ENCODE data around the gene SEC61A2. TPM values are rescaled to one million over a fixed set of nuclear protein-coding genes. Genes with fewer than 3 reads are reported as not detected.

Gene SEC61A2
- total RNA-seq, 1 donor from 2014 or later = 13.9 TPM

DNA sequence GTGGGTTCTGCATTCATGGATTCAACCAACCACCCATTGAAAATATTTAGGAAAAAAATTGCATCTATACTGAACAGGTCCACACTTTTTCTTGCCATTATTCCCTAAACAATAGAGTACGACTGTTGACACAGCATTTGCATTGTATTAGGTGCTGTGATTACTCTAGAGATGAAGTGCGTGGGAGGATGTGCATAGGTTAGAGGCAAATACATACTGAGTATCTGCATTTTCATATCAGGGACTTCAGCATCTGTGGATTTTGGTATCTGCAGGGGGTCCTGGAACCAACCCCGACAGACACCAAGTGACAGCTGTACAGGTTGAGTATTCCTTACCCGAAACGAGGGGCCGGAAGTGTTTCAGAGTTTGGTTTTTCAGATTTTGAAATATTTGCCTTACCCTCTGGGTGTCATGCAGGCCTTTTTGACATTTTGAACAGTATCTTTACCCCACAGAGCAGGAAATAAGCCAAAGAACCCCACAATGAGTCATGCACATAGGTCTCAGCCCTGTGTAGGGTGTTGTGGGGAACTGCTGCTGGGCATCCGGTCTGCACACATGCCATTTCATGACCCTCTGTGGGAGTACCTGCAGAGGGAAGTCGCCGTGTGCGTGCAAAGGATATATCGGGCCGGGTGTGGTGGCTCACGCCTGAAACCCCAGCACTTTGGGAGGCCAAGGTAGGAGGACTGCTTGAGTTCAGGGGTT, 51.7 kb downstream of the SEC61A2 start:
- TF ChIP-seq, protein P1, sequence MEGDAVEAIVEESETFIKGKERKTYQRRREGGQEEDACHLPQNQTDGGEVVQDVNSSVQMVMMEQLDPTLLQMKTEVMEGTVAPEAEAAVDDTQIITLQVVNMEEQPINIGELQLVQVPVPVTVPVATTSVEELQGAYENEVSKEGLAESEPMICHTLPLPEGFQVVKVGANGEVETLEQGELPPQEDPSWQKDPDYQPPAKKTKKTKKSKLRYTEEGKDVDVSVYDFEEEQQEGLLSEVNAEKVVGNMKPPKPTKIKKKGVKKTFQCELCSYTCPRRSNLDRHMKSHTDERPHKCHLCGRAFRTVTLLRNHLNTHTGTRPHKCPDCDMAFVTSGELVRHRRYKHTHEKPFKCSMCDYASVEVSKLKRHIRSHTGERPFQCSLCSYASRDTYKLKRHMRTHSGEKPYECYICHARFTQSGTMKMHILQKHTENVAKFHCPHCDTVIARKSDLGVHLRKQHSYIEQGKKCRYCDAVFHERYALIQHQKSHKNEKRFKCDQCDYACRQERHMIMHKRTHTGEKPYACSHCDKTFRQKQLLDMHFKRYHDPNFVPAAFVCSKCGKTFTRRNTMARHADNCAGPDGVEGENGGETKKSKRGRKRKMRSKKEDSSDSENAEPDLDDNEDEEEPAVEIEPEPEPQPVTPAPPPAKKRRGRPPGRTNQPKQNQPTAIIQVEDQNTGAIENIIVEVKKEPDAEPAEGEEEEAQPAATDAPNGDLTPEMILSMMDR (IDR thresholded peaks at IDR 0.05) = no peak
- Mint-ChIP-seq H3K9me3 (ENCODE audit: unreplicated experiment) (no peaks in the 10 kb centered on the region), H3K27me3 (ENCODE audit: unreplicated experiment) (no peaks in the 10 kb centered on the region), H3K27ac (ENCODE audit: unreplicated experiment) (no peak overlapping the region), H3K4me3 (ENCODE audit: unreplicated experiment) (no peak overlapping the region), H3K4me1 (ENCODE audit: unreplicated experiment) (no peaks in the 10 kb centered on the region), H3K36me3 (ENCODE audit: unreplicated experiment) (peaks cover 31% of the 10 kb centered on the region)
- DNase-seq (ENCODE audit: extremely low spot score, unreplicated experiment) = no peak

DNA sequence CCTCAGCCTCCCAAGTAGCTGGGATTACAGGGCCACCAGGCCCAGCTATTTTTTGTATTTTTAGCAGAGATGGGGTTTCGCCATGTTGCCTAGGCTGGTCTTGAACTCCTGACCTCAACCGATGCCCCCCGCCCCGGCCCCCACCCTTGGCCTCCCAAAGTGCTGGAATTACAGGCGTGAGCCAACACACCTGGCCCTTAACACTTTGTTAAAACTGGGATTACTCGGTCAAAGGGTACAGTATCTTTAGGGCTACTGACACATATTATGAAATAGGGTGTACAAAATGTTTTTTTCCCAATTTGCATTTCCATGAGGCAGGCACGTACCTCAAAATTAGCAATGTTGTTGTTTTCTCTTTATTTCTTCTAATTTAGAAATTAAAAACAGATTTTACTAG, 54.7 kb downstream of the SEC61A2 start:
- Mint-ChIP-seq H3K4me1 (ENCODE audit: unreplicated experiment) (no peaks in the 10 kb centered on the region), H3K27me3 (ENCODE audit: unreplicated experiment) (no peaks in the 10 kb centered on the region), H3K27ac (ENCODE audit: unreplicated experiment) (no peak overlapping the region), H3K4me3 (ENCODE audit: unreplicated experiment) (no peak overlapping the region), H3K36me3 (ENCODE audit: unreplicated experiment) (peaks cover 31% of the 10 kb centered on the region), H3K9me3 (ENCODE audit: unreplicated experiment) (no peaks in the 10 kb centered on the region)
- TF ChIP-seq, protein P1 (IDR thresholded peaks at IDR 0.05) = no peak
- DNase-seq (ENCODE audit: extremely low spot score, unreplicated experiment) = no peak

DNA sequence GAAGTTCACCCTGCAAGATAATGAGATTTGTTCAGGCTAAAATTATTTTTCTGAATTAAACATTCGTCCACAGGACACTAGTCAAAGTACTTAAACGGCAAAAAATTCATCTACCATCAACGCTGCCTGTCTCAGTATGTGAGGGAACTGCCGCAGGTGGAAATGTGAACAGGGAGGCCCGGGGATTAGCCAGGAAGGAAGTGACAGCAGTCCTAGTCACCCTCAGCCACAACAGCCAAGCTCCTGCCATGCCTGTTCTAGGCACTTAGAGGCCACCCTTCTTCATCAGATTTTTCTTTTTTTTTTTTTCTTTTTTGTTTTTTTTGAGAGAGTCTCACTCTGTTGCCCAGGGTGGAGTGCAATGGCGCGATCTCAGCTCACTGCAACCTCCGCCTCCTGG, 56.8 kb downstream of the SEC61A2 start:
- Mint-ChIP-seq H3K9me3 (ENCODE audit: unreplicated experiment) (no peaks in the 10 kb centered on the region), H3K27ac (ENCODE audit: unreplicated experiment) (no peak overlapping the region), H3K4me3 (ENCODE audit: unreplicated experiment) (no peak overlapping the region), H3K27me3 (ENCODE audit: unreplicated experiment) (no peaks in the 10 kb centered on the region), H3K4me1 (ENCODE audit: unreplicated experiment) (peaks cover 2% of the 10 kb centered on the region), H3K36me3 (ENCODE audit: unreplicated experiment) (peaks cover 30% of the 10 kb centered on the region)
- TF ChIP-seq, protein P1 (IDR thresholded peaks at IDR 0.05) = no peak
- DNase-seq (ENCODE audit: extremely low spot score, unreplicated experiment) = no peak

DNA sequence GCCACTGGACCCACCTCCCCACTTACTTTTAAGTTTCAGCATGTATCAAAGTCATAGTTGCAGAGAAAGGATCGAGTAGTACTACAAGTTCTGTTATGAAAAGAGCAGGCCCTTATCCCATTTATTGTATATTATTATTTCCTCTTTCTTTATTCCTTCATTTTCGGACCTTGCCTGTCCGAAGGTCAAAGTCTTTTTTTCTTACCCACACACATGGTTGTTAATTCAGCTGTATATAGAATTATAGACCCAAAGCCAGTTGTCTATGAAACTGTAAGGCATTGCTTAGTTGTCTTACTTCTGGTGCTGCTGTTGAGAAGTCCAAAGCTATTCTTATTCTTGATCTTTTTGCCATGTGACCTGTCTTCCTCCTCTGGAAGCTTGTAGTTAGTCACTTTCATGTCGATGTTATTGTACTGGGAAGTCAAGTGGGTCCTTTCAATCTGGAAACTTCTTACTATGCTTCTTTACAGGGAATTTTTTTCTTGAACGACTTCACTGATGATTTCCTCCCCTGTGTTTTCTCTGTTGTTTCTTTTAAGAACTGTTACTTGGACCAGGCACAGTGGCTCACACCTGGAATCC, 57.9 kb downstream of the SEC61A2 start:
- H3K27ac Mint-ChIP-seq (ENCODE audit: unreplicated experiment) = no peak overlapping the region
- TF ChIP-seq, protein P1 (IDR thresholded peaks at IDR 0.05) = no peak
- no peaks in the 10 kb centered on the region for H3K27me3 Mint-ChIP-seq (ENCODE audit: unreplicated experiment)
- no peaks in the 10 kb centered on the region for H3K9me3 Mint-ChIP-seq (ENCODE audit: unreplicated experiment)
- peaks cover 2% of the 10 kb centered on the region for H3K4me1 Mint-ChIP-seq (ENCODE audit: unreplicated experiment)
- DNase-seq (ENCODE audit: extremely low spot score, unreplicated experiment) = no peak
- peaks cover 30% of the 10 kb centered on the region for H3K36me3 Mint-ChIP-seq (ENCODE audit: unreplicated experiment)
- no peak overlapping the region for H3K4me3 Mint-ChIP-seq (ENCODE audit: unreplicated experiment)

DNA sequence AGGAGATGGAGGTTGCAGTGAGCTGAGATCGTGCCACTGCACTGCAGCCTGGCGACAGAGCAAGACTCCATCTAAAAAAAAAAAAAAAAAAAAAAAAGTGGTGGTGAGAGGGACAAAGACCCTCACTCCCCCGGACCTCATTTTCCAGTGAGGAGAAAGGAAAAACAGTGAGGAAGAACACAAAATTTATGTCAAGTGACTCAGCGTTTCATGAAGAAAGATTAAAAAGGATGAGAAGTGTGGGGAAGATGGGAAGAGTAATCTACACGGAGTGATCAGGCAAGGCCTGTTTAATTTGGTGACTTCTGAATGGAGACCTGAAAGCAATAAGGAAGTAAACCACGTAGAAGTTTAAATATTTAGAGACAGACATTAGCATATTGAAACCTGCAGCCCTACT, 59.2 kb downstream of the SEC61A2 start:
- H3K9me3 Mint-ChIP-seq (ENCODE audit: unreplicated experiment) = no peaks in the 10 kb centered on the region
- no peak overlapping the region for H3K4me3 Mint-ChIP-seq (ENCODE audit: unreplicated experiment)
- no peaks in the 10 kb centered on the region for H3K27me3 Mint-ChIP-seq (ENCODE audit: unreplicated experiment)
- H3K4me1 Mint-ChIP-seq (ENCODE audit: unreplicated experiment) = peaks cover 9% of the 10 kb centered on the region
- peaks cover 29% of the 10 kb centered on the region for H3K36me3 Mint-ChIP-seq (ENCODE audit: unreplicated experiment)
- no peak overlapping the region for H3K27ac Mint-ChIP-seq (ENCODE audit: unreplicated experiment)
- DNase-seq (ENCODE audit: extremely low spot score, unreplicated experiment) = no peak
- TF ChIP-seq, protein P1 (IDR thresholded peaks at IDR 0.05) = no peak
